ENCODE measurements around the gene NHLRC3. TPM values are rescaled to one million over a fixed set of nuclear protein-coding genes. Genes with fewer than 3 reads are reported as not detected.
"Not testable (repeated sequence)": the region's sequence is repeated elsewhere in the genome, so short reads cannot be mapped to it uniquely, and the experiment has no call there.

Gene NHLRC3
- total RNA-seq, 4 donors from 2014 or later, result 19.2 to 25.1 (median 21.9) TPM

GRCh38 chr13:39058040-39058439 is 19.8 kb downstream of the NHLRC3 start:
- Histone ChIP-seq H3K27me3 (no peaks in the 10 kb centered on the region), H3K9me3 (peaks cover 0 to 4% (median 2%) of the 10 kb centered on the region in 4 donors), H3K4me1 (no peaks in the 10 kb centered on the region), H3K4me3 (no peak overlapping the region), H3K27ac (no peak overlapping the region), H3K36me3 (peaks cover 0 to 10% (median 0%) of the 10 kb centered on the region in 3 donors)
- DNase-seq (ENCODE audit: low spot score in 2 of 2), result no peak
- TF ChIP-seq EP300 (IDR thresholded peaks at IDR 0.05) (no peak), POLR2A (IDR thresholded peaks at IDR 0.05) (no peak), CTCF (IDR thresholded peaks at IDR 0.05) (no peak)

- Histone ChIP-seq H3K9me3 (peaks cover 0 to 8% (median 2%) of the 10 kb centered on the region in 4 donors), H3K36me3 (peaks cover 0 to 16% (median 0%) of the 10 kb centered on the region in 3 donors), H3K27me3 (no peaks in the 10 kb centered on the region), H3K4me1 (no peaks in the 10 kb centered on the region), H3K4me3 (no peak overlapping the region), H3K27ac (no peak overlapping the region)
- TF ChIP-seq CTCF (IDR thresholded peaks at IDR 0.05), result no peak
- no peak for TF ChIP-seq EP300 (IDR thresholded peaks at IDR 0.05)
- no peak for TF ChIP-seq POLR2A (IDR thresholded peaks at IDR 0.05)
- DNase-seq (ENCODE audit: low spot score in 2 of 2), result no peak
- WGBS, 2 donors, result 94 to 97% methylated on average over 4 of the region's 4 CpGs
Measured at GRCh38 chr13:39062004-39062403, 23.7 kb downstream of the NHLRC3 start.

GRCh38 chr13:39072842-39073241 is 34.6 kb downstream of the NHLRC3 start:
- Histone ChIP-seq H3K27me3 (peaks cover 0 to 2% of the 10 kb centered on the region in 2 donors), H3K27ac (no peak overlapping the region), H3K4me3 (no peak overlapping the region), H3K9me3 (peaks cover 0 to 3% (median 1%) of the 10 kb centered on the region in 4 donors), H3K4me1 (no peaks in the 10 kb centered on the region), H3K36me3 (no peaks in the 10 kb centered on the region)
- 85 to 95% methylated on average over 2 of the region's 2 CpGs for WGBS, 2 donors
- DNase-seq (ENCODE audit: low spot score in 2 of 2), result no peak
- TF ChIP-seq CTCF (IDR thresholded peaks at IDR 0.05) (no peak), POLR2A (IDR thresholded peaks at IDR 0.05) (no peak), EP300 (IDR thresholded peaks at IDR 0.05) (no peak)

GRCh38 chr13:39073983-39074382 is 35.7 kb downstream of the NHLRC3 start:
- TF ChIP-seq EP300 (IDR thresholded peaks at IDR 0.05) (no peak), CTCF (IDR thresholded peaks at IDR 0.05) (no peak), POLR2A (IDR thresholded peaks at IDR 0.05) (no peak)
- peaks cover 0 to 2% of the 10 kb centered on the region in 2 donors for H3K27me3 ChIP-seq
- 57 to 58% methylated on average over 3 of the region's 3 CpGs for WGBS, 2 donors
- no peak overlapping the region for H3K4me3 ChIP-seq
- no peak for DNase-seq (ENCODE audit: low spot score in 2 of 2)
- no peak overlapping the region for H3K27ac ChIP-seq
- no peaks in the 10 kb centered on the region for H3K36me3 ChIP-seq
- peaks cover 0 to 3% (median 1%) of the 10 kb centered on the region in 4 donors for H3K9me3 ChIP-seq
- H3K4me1 ChIP-seq, result no peaks in the 10 kb centered on the region

- H3K4me1 ChIP-seq; H3K27ac ChIP-seq; H3K36me3 ChIP-seq; DNase-seq (ENCODE audit: low spot score in 2 of 2); H3K4me3 ChIP-seq; H3K9me3 ChIP-seq; H3K27me3 ChIP-seq: not testable (repeated sequence)
- 59 to 62% methylated on average over 1 of the region's 1 CpG for WGBS, 2 donors
Measured at GRCh38 chr13:39086251-39086945, 48.1 kb downstream of the NHLRC3 start.
